GM12878 (cell line): ENCODE data around the gene SKIC8. TPM values are rescaled to one million over a fixed set of nuclear protein-coding genes. Genes with fewer than 3 reads are reported as not detected.

Experiments
- ATAC-seq: fragments of 200-7000 bp; cut with Tn5 transposase; 3 replicates; pipeline ENCODE4 v1.9.1; 2020; ENCODE audit warnings: mild to moderate bottlenecking, moderate library complexity
- BruUV-seq: library from RNA; stranded (reverse); fragments of 400-500 nt; replicated peaks from 2 replicates; lab custom pipeline; 2021; lab: Mats Ljungman, UMichigan
- CTCF ChIA-PET: fragments of 300-600 bp; sonication (Branson Sonifier 250); formaldehyde crosslinking; extraction: SDS; loops from one replicate; lab custom pipeline; 2021; ENCODE audit warnings: inconsistent platforms; lab: Yijun Ruan, JAX
- POLR2A ChIA-PET: fragments of 350-600 bp; formaldehyde crosslinking; extraction: SDS; loops from one replicate; lab custom pipeline; 2021; ENCODE audit warnings: inconsistent platforms; lab: Charles Lee
- RAD21 ChIA-PET: fragments of 300-600 bp; sonication (Branson Sonifier 250); formaldehyde crosslinking; loops from one replicate; lab custom pipeline; 2023; ENCODE audit warnings: antibody characterized with exemption; ENCODE audit not compliant: unreplicated experiment; lab: Charles Lee
- SMC1A ChIA-PET: fragments of 300-600 bp; sonication (Branson Sonifier 250); formaldehyde crosslinking; loops from one replicate; lab custom pipeline; 2023; ENCODE audit not compliant: unreplicated experiment, uncharacterized antibody; lab: Charles Lee
- DNase-seq: peaks from one replicate; pipeline ENCODE4 v3.0.0-alpha.2; 2011; ENCODE audit warnings: low read depth, low spot score
- FAIRE-seq: peaks from 3 replicates; lab custom pipeline; 2011; peaks lifted over from hg19 to GRCh38; lab: Jason Lieb, UNC
- H2AFZ ChIP-seq: 2 replicates; pipeline ENCODE4 v1.6.0; 2011; ENCODE audit warnings: low read depth, low read length, control low read depth; ENCODE audit not compliant: control insufficient read depth
- H3K27ac ChIP-seq: 2 replicates; pipeline ENCODE4 v1.5.1; 2011; ENCODE audit warnings: control low read depth; ENCODE audit not compliant: control insufficient read depth, insufficient read depth
- H3K27me3 ChIP-seq, 2 experiments: replicated peaks in 1 of 2; 2 replicates each; pipeline versions ENCODE4 v1.6.0 to v1.6.1; 2011; ENCODE audit warnings: low read length in 1 of 2; ENCODE audit not compliant: control insufficient read depth in 2 of 2, insufficient read depth in 2 of 2
- H3K36me3 ChIP-seq, 2 experiments: 2 replicates each; pipeline ENCODE4 v1.5.1; 2011; ENCODE audit warnings: low read length in 1 of 2; ENCODE audit not compliant: control insufficient read depth in 2 of 2, insufficient read depth in 2 of 2
- H3K4me1 ChIP-seq: 2 replicates; pipeline ENCODE4 v1.6.1; 2011; ENCODE audit warnings: mild to moderate bottlenecking, low read length, moderate library complexity, mixed read lengths; ENCODE audit not compliant: control insufficient read depth, insufficient read depth
- H3K4me2 ChIP-seq: 2 replicates; pipeline ENCODE4 v1.6.0; 2011; ENCODE audit warnings: control low read depth; ENCODE audit not compliant: control insufficient read depth, insufficient read depth
- H3K4me3 ChIP-seq: fragments of 200-600 bp; sonication (generic); 2 replicates; pipeline ENCODE4 v1.5.1; 2016
- H3K79me2 ChIP-seq: 2 replicates; pipeline ENCODE4 v1.6.0; 2011; ENCODE audit warnings: low read length; ENCODE audit not compliant: control insufficient read depth, insufficient read depth
- H3K9ac ChIP-seq: 2 replicates; pipeline ENCODE4 v1.8.0; 2011; ENCODE audit warnings: low read length, control low read depth, mixed read lengths; ENCODE audit not compliant: control insufficient read depth, insufficient read depth
- H3K9me3 ChIP-seq: replicated peaks from 3 replicates; pipeline ENCODE4 v1.5.1; 2011; ENCODE audit warnings: mild to moderate bottlenecking, low read length; ENCODE audit not compliant: control insufficient read depth, insufficient read depth
- H4K20me1 ChIP-seq: 2 replicates; pipeline ENCODE4 v1.6.0; 2011; ENCODE audit not compliant: control insufficient read depth, insufficient read depth
- BHLHE40 ChIP-seq, 2 experiments: fragments of 450-650 bp in 1 of 2; IDR thresholded peaks; 2 replicates each; pipeline ENCODE4 v1.6.1; 2011 to 2017; ENCODE audit warnings: low read depth in 2 of 2, borderline replicate concordance in 1 of 2, improper control_type of control experiment in 1 of 2, low read length in 1 of 2, mild to moderate bottlenecking in 1 of 2
- FOXK2 ChIP-seq: fragments of 450-650 bp; IDR thresholded peaks from 2 replicates; pipeline ENCODE4 v1.6.1; 2017; ENCODE audit warnings: mild to moderate bottlenecking, moderate library complexity
- IKZF2 ChIP-seq, 2 experiments: fragments of 450-650 bp; IDR thresholded peaks; 2 replicates each; pipeline ENCODE4 v1.6.1; 2017; ENCODE audit warnings: mild to moderate bottlenecking in 2 of 2, moderate library complexity in 2 of 2
- MYC ChIP-seq: IDR thresholded peaks from 2 replicates; pipeline ENCODE4 v1.6.1; 2011; ENCODE audit warnings: mild to moderate bottlenecking, low read length, moderate library complexity, inconsistent platforms; ENCODE audit not compliant: insufficient read depth, insufficient replicate concordance, insufficient read length, severe bottlenecking
- POU2F2 ChIP-seq: IDR thresholded peaks from 3 replicates; pipeline ENCODE4 v1.6.1; 2011; ENCODE audit warnings: low read depth, mild to moderate bottlenecking, low read length, borderline replicate concordance
- SIX5 ChIP-seq: IDR thresholded peaks from 2 replicates; pipeline ENCODE4 v1.6.1; 2011; ENCODE audit warnings: mild to moderate bottlenecking, low read depth, low read length, moderate library complexity; ENCODE audit not compliant: severe bottlenecking
- USF1 ChIP-seq: IDR thresholded peaks from 2 replicates; pipeline ENCODE4 v1.6.1; 2011; ENCODE audit warnings: borderline replicate concordance, low read depth, mild to moderate bottlenecking, moderate library complexity, mixed read lengths, low read length; ENCODE audit not compliant: insufficient read depth; ENCODE audit errors: extremely low read length
- ZNF217 ChIP-seq: fragments of 450-650 bp; IDR thresholded peaks from 2 replicates; pipeline ENCODE4 v1.6.1; 2017; ENCODE audit warnings: antibody characterized with exemption, mild to moderate bottlenecking
- WGBS: methylation state at CpG from one replicate; pipeline ENCODE4 v1.1.6; 2016; ENCODE audit warnings: low lambda C conversion rate; ENCODE audit not compliant: insufficient replicate concordance, insufficient coverage; ENCODE audit errors: missing lambda C conversion rate; 5-methylcytosine and 5-hydroxymethylcytosine counted together
- in situ Hi-C: fragments of 300-500 bp; cut with MboI; formaldehyde crosslinking; loops from 9 replicates; pipeline ENCODE4 v1.14.3; 2018; ENCODE audit warnings: mixed read lengths
- intact Hi-C: fragments of 100-400 bp; cut with micrococcal nuclease; formaldehyde crosslinking; loops from one replicate; pipeline ENCODE4 v1.14.2; 2022; ENCODE audit not compliant: unreplicated experiment
- polyA plus RNA-seq, 11 experiments: library from polyadenylated mRNA; depleted of rRNA in 4 of 11; unstranded in 6 of 11; stranded (reverse) in 5 of 11; fragments of >200 nt; fragmentation: Nextera tagmentation in 4 of 11; fragmentation: Illumina TruSeq in 1 of 11; extraction: Ambion mirVana in 4 of 11; extraction: Trizol in 1 of 11; gene quantifications; 1 replicate in 1 of 11; 2 replicates in 10 of 11; pipeline versions ENCODE4 v1.2.1 to v1.2.3, GENCODE V29; 2011 to 2016; ENCODE audit warnings: inconsistent platforms in 2 of 11, missing spikeins in 2 of 11, low read depth in 1 of 11
- total RNA-seq, 4 experiments: library from RNA; depleted of rRNA in 3 of 4; stranded (reverse); fragments of >200 nt in 3 of 4; fragmentation: Illumina TruSeq in 1 of 4; extraction: Trizol in 1 of 4; gene quantifications; 2 replicates each; pipeline versions ENCODE4 v1.2.1 to v1.2.3, GENCODE V29; 2013 to 2021
- TF ChIP-seq, protein P1 (sequence below): IDR thresholded peaks from 2 replicates; pipeline ENCODE4 v1.6.1; 2011; ENCODE audit warnings: low read depth, mild to moderate bottlenecking, low read length, moderate library complexity, borderline replicate concordance; ENCODE audit errors: extremely low read depth

SKIC8 gene
- total and polyA plus RNA-seq, 10 of the 15 experiments (the other 5 are each of a cell fraction or from before 2014, with no cell fraction given) = 57.0 to 288 (median 128) TPM

DNA sequence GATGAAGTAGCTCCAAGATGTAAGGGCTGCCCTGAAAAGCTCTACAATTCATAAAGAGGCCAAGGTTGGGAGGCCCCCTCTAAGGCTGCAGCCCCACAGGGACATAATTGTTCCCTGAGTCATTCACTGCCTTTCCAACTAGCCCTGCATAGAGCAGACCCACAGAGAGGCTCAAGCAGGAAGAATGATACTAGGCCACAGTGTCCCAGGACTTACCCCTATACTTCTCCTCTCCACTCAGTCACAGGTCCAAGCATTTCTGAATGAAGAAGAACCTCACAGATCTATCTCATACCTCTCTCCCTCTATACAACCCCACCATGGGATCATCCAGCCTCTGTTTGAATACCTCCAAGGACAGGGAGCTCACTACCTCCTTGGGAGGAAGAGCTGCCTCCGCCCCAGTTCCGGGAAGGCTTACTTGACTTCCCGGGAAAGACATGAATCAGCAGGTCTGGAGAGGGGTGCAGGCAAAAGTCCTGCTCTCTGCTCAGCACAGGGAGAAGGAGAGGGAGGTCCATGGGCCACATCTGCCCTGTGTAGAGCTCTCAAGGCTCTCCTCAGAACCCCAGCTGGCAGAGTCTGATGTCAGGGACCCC lies 6.9 kb upstream of the SKIC8 start:
- H3K27ac ChIP-seq = no peak overlapping the region
- POLR2A ChIA-PET = no interaction called here
- in situ Hi-C loops = loop anchor here (5.0 kb wide), 1 partner anchor 126 kb away; no protein-coding TSS in a partner anchor

More for the DNA sequence above, 6.9 kb upstream of the SKIC8 start:
- intact Hi-C loops = loop anchor here (5.0 kb wide), 2 partner anchors 176 to 401 kb away; no protein-coding TSS in a partner anchor
- FAIRE-seq (no peak), ATAC-seq (no peak), DNase-seq (no peak)
- Histone ChIP-seq H3K4me2 (no peak overlapping the region), H3K36me3 (no peaks in the 10 kb centered on the region), H4K20me1 (no peaks in the 10 kb centered on the region), H3K4me3 (no peak overlapping the region), H3K9ac (no peak overlapping the region), H3K4me1 (peaks cover 3% of the 10 kb centered on the region; the same call in 1 of the 2 replicates), H3K27me3 (no peaks in the 10 kb centered on the region), H2AFZ (no peak overlapping the region), H3K79me2 (no peaks in the 10 kb centered on the region)
- 57% methylated on average over 3 of the region's 3 CpGs for WGBS
- ChIA-PET SMC1A (interaction anchor here (4.3 kb wide), 1 partner anchor 117 kb away, joined by 31 read pairs; no protein-coding TSS in a partner anchor), RAD21 (interaction anchor here (0.6 to 2.3 kb wide), 3 partner anchors 11 to 117 kb away, joined by 3 to 8 read pairs (median 7); no protein-coding TSS in a partner anchor)
- TF ChIP-seq IKZF2 (IDR thresholded peaks at IDR 0.05) (no peak), MYC (no peak), SIX5 (no peak), BHLHE40 (IDR thresholded peaks at IDR 0.05; ENCODE audit: borderline replicate concordance in 1 of 2, low read depth in 2 of 2, low read length in 1 of 2) (no peak), USF1 (no peak), ZNF217 (no peak), POU2F2 (no peak), FOXK2 (no peak)
- TF ChIP-seq, protein P1, sequence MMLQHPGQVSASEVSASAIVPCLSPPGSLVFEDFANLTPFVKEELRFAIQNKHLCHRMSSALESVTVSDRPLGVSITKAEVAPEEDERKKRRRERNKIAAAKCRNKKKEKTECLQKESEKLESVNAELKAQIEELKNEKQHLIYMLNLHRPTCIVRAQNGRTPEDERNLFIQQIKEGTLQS = no peak
- TF ChIP-seq, all 136 proteins: peak for 0
- CTCF ChIA-PET = interaction anchor here (0.6 to 13.8 kb wide), 3 partner anchors 29 to 121 kb away, joined by 4 to 175 read pairs (median 5); no protein-coding TSS in a partner anchor
- no TSS peak for BruUV-seq
- H3K9me3 ChIP-seq = no peaks in the 10 kb centered on the region; the same call in 2 of the 3 replicates
